H1 (cell line): ENCODE measurements around the gene GPER1. TPM values are rescaled to one million over a fixed set of nuclear protein-coding genes. Genes with fewer than 3 reads are reported as not detected.

Experiments used
- CEBPB ChIP-seq: IDR thresholded peaks from 2 replicates; pipeline ENCODE4 v1.6.1; 2012; ENCODE audit warnings: low read depth, low read length
- FOSL1 ChIP-seq: IDR thresholded peaks from 2 replicates; pipeline ENCODE4 v1.6.1; 2011; ENCODE audit warnings: mild to moderate bottlenecking, low read depth, low read length, moderate library complexity; ENCODE audit not compliant: insufficient read depth
- polyA plus RNA-seq, 7 experiments: library from polyadenylated mRNA; depleted of rRNA in 3 of 7; stranded (reverse) in 5 of 7; unstranded in 2 of 7; fragments of >200 nt in 5 of 7; fragments of 200-250 nt in 2 of 7; gene quantifications; 1 replicate in 5 of 7; 2 replicates in 1 of 7; 4 replicates in 1 of 7; pipeline versions ENCODE4 v1.2.1 to v1.2.3, GENCODE V29; 2011 to 2013; ENCODE audit warnings: missing spikeins in 2 of 7, mixed read lengths in 2 of 7
- total RNA-seq: library from RNA; stranded (reverse); fragmentation: NEBNext Ultra II Directional; extraction: Animal tissue kit (Norgen Biotek cat#: 25700); gene quantifications from 2 replicates; pipeline ENCODE4 v1.2.1, GENCODE V29; 2021

The GPER1 gene
- total and polyA plus RNA-seq, 2 of the 8 experiments (the other 6 are each of a cell fraction or from before 2014, with no cell fraction given), result 0.24 to 0.47 TPM

- TF ChIP-seq CEBPB (no peak), FOSL1 (no peak)
These were observed 22.7 kb upstream of the GPER1 start (continued) for GRCh38 chr7:1065263-1065584.
